ENCODE data around the gene LTBP3. TPM values are rescaled to one million over a fixed set of nuclear protein-coding genes. Genes with fewer than 3 reads are reported as not detected.

The LTBP3 gene
- total and polyA plus RNA-seq, 2 donors (not counting 3 experiments of a cell fraction or from before 2014, with no cell fraction given): 120 to 209 TPM

DNA sequence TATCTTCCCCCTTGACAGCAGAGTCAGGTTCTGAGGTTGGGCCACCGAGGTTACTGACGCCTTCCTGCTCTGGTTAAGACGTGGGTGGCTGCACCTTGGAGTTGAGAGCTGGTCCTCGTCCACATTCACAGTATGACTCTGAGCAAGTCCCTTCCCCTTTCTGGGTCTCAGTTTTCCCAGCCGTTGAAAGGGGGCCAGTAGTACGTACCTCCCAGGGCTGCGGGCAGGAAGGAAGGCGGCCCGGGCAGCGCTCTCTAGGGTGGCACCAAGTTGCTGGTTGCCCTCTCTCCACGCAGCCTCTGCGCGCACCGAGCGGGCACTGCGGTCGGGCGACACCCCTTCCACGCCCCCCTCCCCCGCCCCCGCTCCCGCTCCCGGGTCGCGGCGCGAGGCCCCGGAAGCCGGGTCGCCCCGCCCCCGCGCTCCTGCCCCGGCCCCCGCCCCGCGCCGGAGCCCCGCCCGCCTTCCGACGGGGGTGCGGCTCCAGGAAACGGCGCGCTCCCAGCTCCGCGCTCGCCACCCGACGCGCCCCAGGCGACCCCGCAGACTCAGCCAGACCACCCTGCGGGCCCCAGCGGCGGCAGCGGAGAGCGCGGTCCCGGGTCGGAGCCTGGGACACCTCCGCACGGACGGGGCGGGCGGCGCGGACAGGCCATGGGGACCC is 17.5 kb upstream of the LTBP3 start, which contains the start of gene EHBP1L1:
Gene EHBP1L1 (plus strand): TSS at position 486 of the 664 bp plus-strand sequence. CDS start 250 bp downstream, outside the sequence.
- FAIRE-seq: no peak
- Histone ChIP-seq H3K79me2 (ENCODE audit: control insufficient read depth, insufficient read depth, low read length) (peaks cover 22% of the 10 kb centered on the region), H2AFZ (ENCODE audit: low read depth, low read length) (no peak within 1 kb of the TSS), H4K20me1 (replicated peaks; ENCODE audit: control insufficient read depth, extremely low read depth, insufficient read depth, low read length) (no peaks in the 10 kb centered on the region), H3K4me1 (ENCODE audit: control insufficient read depth, extremely low read depth, insufficient read depth, low read length) (peaks cover 50% of the 10 kb centered on the region), H3K27ac (ENCODE audit: insufficient read depth, low read depth, low read length) (peak within 1 kb of the TSS; percentile 45), H3K4me3 (replicated peaks in 1 of 3; ENCODE audit: insufficient read depth in 1 of 3, low read depth in 1 of 3, low read length in 3 of 3) (peak within 1 kb of the TSS; percentile 16 to 34 (median 31)), H3K36me3 (ENCODE audit: control insufficient read depth in 2 of 2, extremely low read depth in 1 of 2, insufficient read depth in 2 of 2, low read length in 2 of 2) (no peaks in the 10 kb centered on the region), H3K9me3 (replicated peaks; ENCODE audit: control insufficient read depth, insufficient read depth, low read length) (no peaks in the 10 kb centered on the region), H3K9me1 (replicated peaks; ENCODE audit: control insufficient read depth, extremely low read depth, insufficient read depth, low read length) (no peaks in the 10 kb centered on the region), H3K27me3 (ENCODE audit: control insufficient read depth in 2 of 2, insufficient read depth in 2 of 2, low read length in 2 of 2) (no peaks in the 10 kb centered on the region), H3K4me2 (ENCODE audit: insufficient read depth, low read length) (peak within 1 kb of the TSS; percentile 56), H3K9ac (replicated peaks; ENCODE audit: extremely low read depth, insufficient read depth, low read length) (peak within 1 kb of the TSS; percentile 20)
- intact Hi-C loops (cut with micrococcal nuclease): no loop called here
- dilution Hi-C loops (cut with MboI; ENCODE audit: extremely low pct_ligation_motif_present, low sequenced_read_pairs): no loop called here
- TF ChIP-seq POLR2AphosphoS5 (IDR thresholded peaks at IDR 0.05; ENCODE audit: insufficient read depth, low read depth, low read length): peak; percentile 50
- TF ChIP-seq EZH2 (IDR thresholded peaks at IDR 0.05; ENCODE audit: borderline replicate concordance, low read depth, low read length, severe bottlenecking): no peak
- no peak for TF ChIP-seq MYC (IDR thresholded peaks at IDR 0.05; ENCODE audit: low read depth, low read length)
- DNase-seq (ENCODE audit: low read depth, low spot score): peak; percentile 32
- CTCF ChIA-PET: interaction anchor here (1.4 to 9.7 kb wide), 3 partner anchors 14 to 50 kb away, joined by 3 to 167 read pairs (median 22); no protein-coding TSS in a partner anchor
- POLR2A ChIA-PET: no interaction called here
- no TSS peak for BruUV-seq (replicated peaks)

GRCh38 chr11:65574811-65575567 is 16.8 kb upstream of the LTBP3 start:
- no peaks in the 10 kb centered on the region for H3K9me1 ChIP-seq (replicated peaks; ENCODE audit: control insufficient read depth, extremely low read depth, insufficient read depth, low read length)
- no peaks in the 10 kb centered on the region for H4K20me1 ChIP-seq (replicated peaks; ENCODE audit: control insufficient read depth, extremely low read depth, insufficient read depth, low read length)
- H3K36me3 ChIP-seq (ENCODE audit: control insufficient read depth in 2 of 2, extremely low read depth in 1 of 2, insufficient read depth in 2 of 2, low read length in 2 of 2): no peaks in the 10 kb centered on the region
- no peak overlapping the region for H3K9ac ChIP-seq (replicated peaks; ENCODE audit: extremely low read depth, insufficient read depth, low read length)
- BruUV-seq (replicated peaks): no TSS peak
- TF ChIP-seq POLR2A (IDR thresholded peaks at IDR 0.05; ENCODE audit: low read depth, low read length) (peak; percentile 60), EZH2 (IDR thresholded peaks at IDR 0.05; ENCODE audit: borderline replicate concordance, low read depth, low read length, severe bottlenecking) (no peak)
- H3K27ac ChIP-seq (ENCODE audit: insufficient read depth, low read depth, low read length): peak overlapping the region; percentile 45
- intact Hi-C loops (cut with micrococcal nuclease): loop anchor here (1.0 to 5.0 kb wide), 5 partner anchors 13 to 193 kb away; partner anchors contain the start of genes LTBP3, PCNX3 and SLC25A45
- ChIA-PET CTCF (interaction anchor here (1.4 to 9.7 kb wide), 3 partner anchors 15 to 49 kb away, joined by 3 to 167 read pairs (median 22); no protein-coding TSS in a partner anchor), POLR2A (no interaction called here)
- dilution Hi-C loops (cut with MboI; ENCODE audit: extremely low pct_ligation_motif_present, low sequenced_read_pairs): no loop called here
- peak overlapping the region; percentile 56 for H3K4me2 ChIP-seq (ENCODE audit: insufficient read depth, low read length)
- peak overlapping the region in 2 of 3 experiments; percentile 31 to 34 for H3K4me3 ChIP-seq (replicated peaks in 1 of 3; ENCODE audit: insufficient read depth in 1 of 3, low read depth in 1 of 3, low read length in 3 of 3)
- no peaks in the 10 kb centered on the region for H3K9me3 ChIP-seq (replicated peaks; ENCODE audit: control insufficient read depth, insufficient read depth, low read length)
- peaks cover 25% of the 10 kb centered on the region for H3K79me2 ChIP-seq (ENCODE audit: control insufficient read depth, insufficient read depth, low read length)
- peak; percentile 46 for DNase-seq (ENCODE audit: low read depth, low spot score)
- no peaks in the 10 kb centered on the region for H3K27me3 ChIP-seq (ENCODE audit: control insufficient read depth in 2 of 2, insufficient read depth in 2 of 2, low read length in 2 of 2)
- no peak overlapping the region for H2AFZ ChIP-seq (ENCODE audit: low read depth, low read length)
- H3K4me1 ChIP-seq (ENCODE audit: control insufficient read depth, extremely low read depth, insufficient read depth, low read length): peaks cover 50% of the 10 kb centered on the region
- FAIRE-seq: no peak

All from endothelial cell of umbilical vein (primary cell).